Nephron (organoid): Measurements from ENCODE around the gene MTA3.

ENCODE experiments used
- H3K27ac Mint-ChIP-seq, 3 experiments: 2 replicates each; pipeline ENCODE4 v1.8.0; 2020; ENCODE audit warnings: mixed read lengths in 3 of 3, mild to moderate bottlenecking in 2 of 3, moderate library complexity in 1 of 3
- H3K27me3 Mint-ChIP-seq: 2 replicates; pipeline ENCODE4 v1.8.0; 2021; ENCODE audit warnings: low read depth, mild to moderate bottlenecking, moderate library complexity, mixed read lengths
- H3K36me3 Mint-ChIP-seq: 2 replicates; pipeline ENCODE4 v1.8.0; 2020; ENCODE audit warnings: low read depth, mixed read lengths
- H3K4me1 Mint-ChIP-seq: 2 replicates; pipeline ENCODE4 v1.8.0; 2020; ENCODE audit warnings: mixed read lengths
- H3K4me3 Mint-ChIP-seq, 3 experiments: 2 replicates each; pipeline ENCODE4 v1.8.0; 2020; ENCODE audit warnings: mild to moderate bottlenecking in 3 of 3, mixed read lengths in 3 of 3, moderate library complexity in 2 of 3
- H3K9me3 Mint-ChIP-seq: 2 replicates; pipeline ENCODE4 v1.8.0; 2020; ENCODE audit warnings: mixed read lengths
- CTCF ChIP-seq, 3 experiments: fragments of 200-600 bp; sonication (generic); IDR thresholded peaks; one replicate each; pipeline ENCODE4 v1.5.0; 2021; ENCODE audit warnings: antibody characterized with exemption in 3 of 3; ENCODE audit not compliant: unreplicated experiment in 3 of 3

The MTA3 gene

DNA sequence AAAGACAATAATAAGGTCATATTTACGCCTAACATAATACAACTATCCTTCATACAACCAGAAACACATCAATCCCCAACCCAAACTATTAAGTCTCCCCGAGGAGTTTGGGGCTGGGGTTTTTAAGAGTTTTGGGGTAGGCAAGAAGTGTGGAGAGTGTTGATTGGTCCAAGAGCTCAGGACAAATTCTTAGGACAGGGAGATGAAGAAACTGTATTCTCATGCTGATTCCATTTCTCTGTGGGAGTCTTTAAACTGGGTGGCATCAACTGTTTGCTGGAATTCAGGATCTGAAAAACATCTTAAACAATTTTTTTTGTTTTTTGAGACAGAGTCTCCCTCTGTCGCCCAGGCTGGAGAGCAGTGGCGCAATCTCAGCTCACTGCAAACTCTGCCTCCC lies 25.6 kb upstream of the MTA3 start:
- H3K4me3 Mint-ChIP-seq, result no peak overlapping the region

DNA sequence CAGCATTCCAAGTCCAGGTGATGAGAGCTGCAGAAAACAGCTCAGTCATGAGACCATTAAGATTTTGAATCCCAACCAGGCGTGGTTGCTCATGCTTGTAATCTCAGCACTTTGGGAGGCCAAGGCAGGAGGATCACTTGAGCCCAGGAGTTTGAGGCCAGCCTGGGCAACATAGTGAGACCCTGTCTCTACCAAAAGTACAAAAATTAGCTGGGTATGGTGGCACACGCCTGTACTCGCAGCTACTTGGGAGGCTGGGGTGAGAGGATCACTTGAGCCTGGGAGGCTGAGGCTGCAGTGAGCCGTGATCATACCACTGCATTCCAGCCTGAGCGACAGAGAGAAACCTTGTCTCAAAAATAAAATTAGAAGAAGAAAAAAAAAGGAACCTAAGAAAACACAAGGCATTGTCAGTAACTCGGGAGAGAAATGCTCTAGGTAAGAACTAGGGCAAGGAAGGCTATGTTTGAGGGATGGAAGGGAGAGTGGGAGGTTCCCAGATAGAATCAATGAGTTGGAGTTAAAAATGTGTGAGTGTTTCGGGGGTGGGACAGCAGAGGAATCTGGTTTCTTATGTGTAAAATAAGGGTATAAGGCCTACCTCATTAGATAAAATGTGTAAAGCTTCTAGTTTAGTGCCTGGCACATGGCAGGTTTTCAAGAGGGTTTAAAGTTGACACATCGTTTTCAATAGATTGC lies 23.3 kb upstream of the MTA3 start:
- no peaks in the 10 kb centered on the region for H3K27me3 Mint-ChIP-seq
- H3K9me3 Mint-ChIP-seq, result no peaks in the 10 kb centered on the region
- no peak for TF ChIP-seq CTCF (IDR thresholded peaks at IDR 0.05; ENCODE audit: unreplicated experiment in 3 of 3)
- no peaks in the 10 kb centered on the region for H3K4me1 Mint-ChIP-seq
- H3K4me3 Mint-ChIP-seq, result no peak overlapping the region
- H3K36me3 Mint-ChIP-seq, result no peaks in the 10 kb centered on the region
- H3K27ac Mint-ChIP-seq, result no peak overlapping the region

More for the DNA sequence above, 25.6 kb upstream of the MTA3 start:
- no peak for TF ChIP-seq CTCF (IDR thresholded peaks at IDR 0.05; ENCODE audit: unreplicated experiment in 3 of 3)
- Mint-ChIP-seq H3K27ac (no peak overlapping the region), H3K27me3 (no peaks in the 10 kb centered on the region), H3K36me3 (no peaks in the 10 kb centered on the region), H3K4me1 (no peaks in the 10 kb centered on the region), H3K9me3 (no peaks in the 10 kb centered on the region)

- no peak for TF ChIP-seq CTCF (IDR thresholded peaks at IDR 0.05; ENCODE audit: unreplicated experiment in 3 of 3)
- Mint-ChIP-seq H3K36me3 (peaks cover 3% of the 10 kb centered on the region), H3K4me3 (no peak overlapping the region), H3K27me3 (no peaks in the 10 kb centered on the region), H3K4me1 (no peaks in the 10 kb centered on the region), H3K9me3 (no peaks in the 10 kb centered on the region), H3K27ac (no peak overlapping the region)
These were observed 22.5 kb upstream of the MTA3 start for GRCh38 chr2:42545841-42546390.

GRCh38 chr2:42547014-42547413 lies 21.4 kb upstream of the MTA3 start:
- H3K27me3 Mint-ChIP-seq, result no peaks in the 10 kb centered on the region
- H3K27ac Mint-ChIP-seq, result no peak overlapping the region
- H3K4me3 Mint-ChIP-seq, result no peak overlapping the region
- H3K36me3 Mint-ChIP-seq, result peaks cover 3% of the 10 kb centered on the region
- H3K9me3 Mint-ChIP-seq, result no peaks in the 10 kb centered on the region
- no peaks in the 10 kb centered on the region for H3K4me1 Mint-ChIP-seq
- TF ChIP-seq CTCF (IDR thresholded peaks at IDR 0.05; ENCODE audit: unreplicated experiment in 3 of 3), result no peak

DNA sequence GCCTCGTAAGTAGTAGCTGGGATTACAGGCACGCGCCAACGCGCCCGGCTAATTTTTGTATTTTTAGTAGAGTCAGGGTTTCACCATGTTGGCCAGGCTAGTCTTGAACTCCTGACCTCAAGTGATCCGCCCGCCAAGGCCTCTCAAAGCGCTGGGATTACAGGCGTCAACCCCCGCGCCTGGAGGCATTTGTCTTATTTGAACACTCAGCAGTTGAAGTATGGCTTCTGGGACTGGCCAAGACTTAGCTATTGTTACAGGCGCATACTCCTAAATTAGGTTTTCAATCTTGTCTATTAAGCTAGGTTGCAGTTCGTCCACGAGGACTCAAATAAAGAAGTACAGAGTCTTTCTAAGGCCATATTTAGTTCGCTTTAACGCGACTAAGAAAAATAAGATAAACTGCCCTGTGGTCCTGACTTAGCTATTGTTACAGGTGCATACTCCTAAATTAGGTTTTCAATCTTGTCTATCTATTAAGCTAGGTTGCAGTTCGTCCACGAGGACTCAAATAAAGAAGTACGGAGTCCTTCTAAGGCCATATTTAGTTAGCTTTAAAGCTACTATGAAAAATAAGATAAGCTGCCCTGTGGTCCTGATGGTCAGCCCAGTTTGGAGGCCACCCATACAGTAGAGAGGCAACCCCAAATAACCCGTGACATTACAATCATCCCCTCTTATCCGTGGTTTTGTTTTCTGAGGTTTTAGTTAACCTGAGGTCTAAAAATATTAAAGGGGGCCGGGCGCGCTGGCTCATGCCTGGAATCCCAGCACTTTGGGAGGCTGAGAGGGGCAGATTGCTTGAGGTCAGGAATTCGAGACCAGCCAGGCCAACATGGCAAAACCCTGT lies 20.8 kb upstream of the MTA3 start:
- Mint-ChIP-seq H3K9me3 (no peaks in the 10 kb centered on the region), H3K4me3 (no peak overlapping the region), H3K4me1 (no peaks in the 10 kb centered on the region), H3K27me3 (no peaks in the 10 kb centered on the region), H3K27ac (no peak overlapping the region), H3K36me3 (peaks cover 3% of the 10 kb centered on the region)
- TF ChIP-seq CTCF (IDR thresholded peaks at IDR 0.05; ENCODE audit: unreplicated experiment in 3 of 3), result no peak
